ENCODE data around the gene PTK7.

GRCh38 chr6:43115365-43115764 is 39.3 kb downstream of the PTK7 start:
- TF ChIP-seq EZH2 (IDR thresholded peaks at IDR 0.05; ENCODE audit: borderline replicate concordance) (no peak), EZH2phosphoT487 (IDR thresholded peaks at IDR 0.05; ENCODE audit: low read depth, severe bottlenecking, unreplicated experiment) (no peak)
- TF ChIP-seq, protein P1, sequence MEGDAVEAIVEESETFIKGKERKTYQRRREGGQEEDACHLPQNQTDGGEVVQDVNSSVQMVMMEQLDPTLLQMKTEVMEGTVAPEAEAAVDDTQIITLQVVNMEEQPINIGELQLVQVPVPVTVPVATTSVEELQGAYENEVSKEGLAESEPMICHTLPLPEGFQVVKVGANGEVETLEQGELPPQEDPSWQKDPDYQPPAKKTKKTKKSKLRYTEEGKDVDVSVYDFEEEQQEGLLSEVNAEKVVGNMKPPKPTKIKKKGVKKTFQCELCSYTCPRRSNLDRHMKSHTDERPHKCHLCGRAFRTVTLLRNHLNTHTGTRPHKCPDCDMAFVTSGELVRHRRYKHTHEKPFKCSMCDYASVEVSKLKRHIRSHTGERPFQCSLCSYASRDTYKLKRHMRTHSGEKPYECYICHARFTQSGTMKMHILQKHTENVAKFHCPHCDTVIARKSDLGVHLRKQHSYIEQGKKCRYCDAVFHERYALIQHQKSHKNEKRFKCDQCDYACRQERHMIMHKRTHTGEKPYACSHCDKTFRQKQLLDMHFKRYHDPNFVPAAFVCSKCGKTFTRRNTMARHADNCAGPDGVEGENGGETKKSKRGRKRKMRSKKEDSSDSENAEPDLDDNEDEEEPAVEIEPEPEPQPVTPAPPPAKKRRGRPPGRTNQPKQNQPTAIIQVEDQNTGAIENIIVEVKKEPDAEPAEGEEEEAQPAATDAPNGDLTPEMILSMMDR (IDR thresholded peaks at IDR 0.05; ENCODE audit: poor library complexity), result no peak

All from hepatocyte (in vitro differentiated cells).